ENCODE data around the gene LRRC23. TPM values are rescaled to one million over a fixed set of nuclear protein-coding genes. Genes with fewer than 3 reads are reported as not detected.

LRRC23 gene
- total RNA-seq, 1 donor from 2014 or later = 12.5 TPM

GRCh38 chr12:6914947-6915788, 10.5 kb downstream of the LRRC23 start:
- Histone ChIP-seq H3K9ac (ENCODE audit: low read depth in 1 of 3, low read length in 3 of 3) (peak overlapping the region; percentile 5 to 76 (median 64)), H3K27ac (ENCODE audit: low read depth, low read length) (peak overlapping the region; percentile 64), H3K4me1 (ENCODE audit: control insufficient read depth in 3 of 3, insufficient read depth in 3 of 3, low read length in 3 of 3) (peaks cover 9 to 14% (median 13%) of the 10 kb centered on the region in 3 donors)

DNA sequence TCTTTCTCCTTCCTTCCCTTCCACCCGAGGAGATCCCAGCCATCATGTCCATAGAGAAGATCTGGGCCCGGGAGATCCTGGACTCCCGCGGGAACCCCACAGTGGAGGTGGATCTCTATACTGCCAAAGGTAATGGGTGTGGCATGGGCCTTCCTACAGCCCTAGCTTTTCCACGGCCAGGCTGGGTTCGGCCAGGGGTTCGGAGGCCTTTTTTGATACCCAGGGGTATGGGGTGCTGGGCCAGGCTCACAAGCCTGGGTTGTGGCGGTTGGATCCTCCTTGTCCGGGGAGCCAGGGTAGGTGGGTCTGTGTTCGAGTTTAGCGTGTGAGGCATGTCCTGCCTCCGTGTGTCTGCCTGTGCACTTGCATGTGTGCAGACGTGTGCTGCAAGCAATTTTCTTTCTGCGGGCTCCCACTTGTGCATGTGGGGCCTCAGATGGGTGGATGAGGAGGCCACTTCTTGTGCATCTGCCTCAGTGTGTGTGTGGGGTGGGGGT, 11.2 kb downstream of the LRRC23 start:
- Histone ChIP-seq H3K27me3 (ENCODE audit: control insufficient read depth in 3 of 3, insufficient read depth in 3 of 3, low read length in 3 of 3) (peaks cover 12 to 27% (median 23%) of the 10 kb centered on the region in 3 donors), H3K9ac (ENCODE audit: low read depth in 1 of 3, low read length in 3 of 3) (no peak overlapping the region), H3K4me3 (ENCODE audit: low read length in 3 of 3) (no peak overlapping the region), H3K27ac (ENCODE audit: low read depth, low read length) (no peak overlapping the region), H3K4me1 (ENCODE audit: control insufficient read depth in 3 of 3, insufficient read depth in 3 of 3, low read length in 3 of 3) (peaks cover 9 to 14% (median 13%) of the 10 kb centered on the region in 3 donors), H3K9me3 (ENCODE audit: control insufficient read depth in 3 of 3, low read length in 3 of 3) (no peaks in the 10 kb centered on the region), H3K36me3 (ENCODE audit: control insufficient read depth in 3 of 3, insufficient read depth in 3 of 3, low read length in 3 of 3) (peaks cover 0 to 4% (median 2%) of the 10 kb centered on the region in 3 donors)

More at GRCh38 chr12:6914947-6915788, 10.5 kb downstream of the LRRC23 start:
- Histone ChIP-seq H3K4me3 (ENCODE audit: low read length in 3 of 3) (peak overlapping the region; percentile 70 to 73 (median 71)), H3K36me3 (ENCODE audit: control insufficient read depth in 3 of 3, insufficient read depth in 3 of 3, low read length in 3 of 3) (peaks cover 0 to 4% (median 2%) of the 10 kb centered on the region in 3 donors), H3K9me3 (ENCODE audit: control insufficient read depth in 3 of 3, low read length in 3 of 3) (no peaks in the 10 kb centered on the region), H3K27me3 (ENCODE audit: control insufficient read depth in 3 of 3, insufficient read depth in 3 of 3, low read length in 3 of 3) (peaks cover 12 to 27% (median 23%) of the 10 kb centered on the region in 3 donors)

- Histone ChIP-seq H3K4me1 (ENCODE audit: control insufficient read depth in 3 of 3, insufficient read depth in 3 of 3, low read length in 3 of 3) (peaks cover 9 to 14% (median 13%) of the 10 kb centered on the region in 3 donors), H3K27me3 (ENCODE audit: control insufficient read depth in 3 of 3, insufficient read depth in 3 of 3, low read length in 3 of 3) (peaks cover 12 to 27% (median 23%) of the 10 kb centered on the region in 3 donors), H3K9ac (ENCODE audit: low read depth in 1 of 3, low read length in 3 of 3) (no peak overlapping the region), H3K36me3 (ENCODE audit: control insufficient read depth in 3 of 3, insufficient read depth in 3 of 3, low read length in 3 of 3) (peaks cover 0 to 5% (median 2%) of the 10 kb centered on the region in 3 donors), H3K27ac (ENCODE audit: low read depth, low read length) (no peak overlapping the region), H3K4me3 (ENCODE audit: low read length in 3 of 3) (no peak overlapping the region), H3K9me3 (ENCODE audit: control insufficient read depth in 3 of 3, low read length in 3 of 3) (no peaks in the 10 kb centered on the region)
Measured at GRCh38 chr12:6916426-6917200, 12.0 kb downstream of the LRRC23 start.

GRCh38 chr12:6917491-6918231, 13.0 kb downstream of the LRRC23 start:
- Histone ChIP-seq H3K4me3 (ENCODE audit: low read length in 3 of 3) (no peak overlapping the region), H3K9me3 (ENCODE audit: control insufficient read depth in 3 of 3, low read length in 3 of 3) (no peaks in the 10 kb centered on the region), H3K36me3 (ENCODE audit: control insufficient read depth in 3 of 3, insufficient read depth in 3 of 3, low read length in 3 of 3) (peaks cover 0 to 5% (median 2%) of the 10 kb centered on the region in 3 donors), H3K9ac (ENCODE audit: low read depth in 1 of 3, low read length in 3 of 3) (no peak overlapping the region), H3K27me3 (ENCODE audit: control insufficient read depth in 3 of 3, insufficient read depth in 3 of 3, low read length in 3 of 3) (peaks cover 10 to 23% (median 19%) of the 10 kb centered on the region in 3 donors), H3K4me1 (ENCODE audit: control insufficient read depth in 3 of 3, insufficient read depth in 3 of 3, low read length in 3 of 3) (peaks cover 9 to 14% (median 13%) of the 10 kb centered on the region in 3 donors), H3K27ac (ENCODE audit: low read depth, low read length) (no peak overlapping the region)

DNA sequence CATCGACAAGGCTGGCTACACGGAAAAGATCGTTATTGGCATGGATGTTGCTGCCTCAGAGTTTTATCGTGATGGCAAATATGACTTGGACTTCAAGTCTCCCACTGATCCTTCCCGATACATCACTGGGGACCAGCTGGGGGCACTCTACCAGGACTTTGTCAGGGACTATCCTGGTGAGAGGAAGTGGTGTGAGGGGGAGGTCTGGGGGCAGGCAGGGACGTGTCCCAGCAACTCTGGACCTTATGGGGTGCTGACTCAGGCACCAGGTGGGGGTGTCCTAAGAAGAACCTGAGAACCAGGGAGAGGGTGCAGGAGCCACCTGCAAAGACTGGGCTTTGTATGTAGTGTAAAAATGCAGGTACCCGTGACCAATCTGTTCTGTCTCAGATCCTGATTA, 15.0 kb downstream of the LRRC23 start:
- H3K9ac ChIP-seq (ENCODE audit: low read depth in 1 of 3, low read length in 3 of 3) = no peak overlapping the region
- H3K27me3 ChIP-seq (ENCODE audit: control insufficient read depth in 3 of 3, insufficient read depth in 3 of 3, low read length in 3 of 3) = peaks cover 4 to 13% (median 9%) of the 10 kb centered on the region in 3 donors
- H3K4me1 ChIP-seq (ENCODE audit: control insufficient read depth in 3 of 3, insufficient read depth in 3 of 3, low read length in 3 of 3) = peaks cover 15 to 20% (median 16%) of the 10 kb centered on the region in 3 donors
- no peaks in the 10 kb centered on the region for H3K9me3 ChIP-seq (ENCODE audit: control insufficient read depth in 3 of 3, low read length in 3 of 3)
- peaks cover 0 to 5% (median 2%) of the 10 kb centered on the region in 3 donors for H3K36me3 ChIP-seq (ENCODE audit: control insufficient read depth in 3 of 3, insufficient read depth in 3 of 3, low read length in 3 of 3)
- H3K4me3 ChIP-seq (ENCODE audit: low read length in 3 of 3) = no peak overlapping the region
- H3K27ac ChIP-seq (ENCODE audit: low read depth, low read length) = no peak overlapping the region

DNA sequence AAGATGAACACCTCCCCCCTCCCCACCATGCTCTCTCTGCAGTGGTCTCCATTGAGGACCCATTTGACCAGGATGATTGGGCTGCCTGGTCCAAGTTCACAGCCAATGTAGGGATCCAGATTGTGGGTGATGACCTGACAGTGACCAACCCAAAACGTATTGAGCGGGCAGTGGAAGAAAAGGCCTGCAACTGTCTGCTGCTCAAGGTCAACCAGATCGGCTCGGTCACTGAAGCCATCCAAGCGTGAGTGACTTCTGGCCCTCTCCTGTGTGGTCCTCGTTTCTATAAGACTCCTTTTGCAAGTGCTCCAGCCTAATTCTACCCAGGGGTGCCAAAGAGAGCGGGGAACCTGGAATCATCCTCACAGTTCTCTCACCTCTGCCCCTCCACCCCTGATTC, 16.9 kb downstream of the LRRC23 start:
- Histone ChIP-seq H3K9ac (ENCODE audit: low read depth in 1 of 3, low read length in 3 of 3) (no peak overlapping the region), H3K4me3 (ENCODE audit: low read length in 3 of 3) (no peak overlapping the region), H3K4me1 (ENCODE audit: control insufficient read depth in 3 of 3, insufficient read depth in 3 of 3, low read length in 3 of 3) (peaks cover 25 to 29% (median 27%) of the 10 kb centered on the region in 3 donors), H3K27me3 (ENCODE audit: control insufficient read depth in 3 of 3, insufficient read depth in 3 of 3, low read length in 3 of 3) (no peaks in the 10 kb centered on the region), H3K9me3 (ENCODE audit: control insufficient read depth in 3 of 3, low read length in 3 of 3) (no peaks in the 10 kb centered on the region), H3K27ac (ENCODE audit: low read depth, low read length) (no peak overlapping the region), H3K36me3 (ENCODE audit: control insufficient read depth in 3 of 3, insufficient read depth in 3 of 3, low read length in 3 of 3) (peaks cover 0 to 5% (median 2%) of the 10 kb centered on the region in 3 donors)

DNA sequence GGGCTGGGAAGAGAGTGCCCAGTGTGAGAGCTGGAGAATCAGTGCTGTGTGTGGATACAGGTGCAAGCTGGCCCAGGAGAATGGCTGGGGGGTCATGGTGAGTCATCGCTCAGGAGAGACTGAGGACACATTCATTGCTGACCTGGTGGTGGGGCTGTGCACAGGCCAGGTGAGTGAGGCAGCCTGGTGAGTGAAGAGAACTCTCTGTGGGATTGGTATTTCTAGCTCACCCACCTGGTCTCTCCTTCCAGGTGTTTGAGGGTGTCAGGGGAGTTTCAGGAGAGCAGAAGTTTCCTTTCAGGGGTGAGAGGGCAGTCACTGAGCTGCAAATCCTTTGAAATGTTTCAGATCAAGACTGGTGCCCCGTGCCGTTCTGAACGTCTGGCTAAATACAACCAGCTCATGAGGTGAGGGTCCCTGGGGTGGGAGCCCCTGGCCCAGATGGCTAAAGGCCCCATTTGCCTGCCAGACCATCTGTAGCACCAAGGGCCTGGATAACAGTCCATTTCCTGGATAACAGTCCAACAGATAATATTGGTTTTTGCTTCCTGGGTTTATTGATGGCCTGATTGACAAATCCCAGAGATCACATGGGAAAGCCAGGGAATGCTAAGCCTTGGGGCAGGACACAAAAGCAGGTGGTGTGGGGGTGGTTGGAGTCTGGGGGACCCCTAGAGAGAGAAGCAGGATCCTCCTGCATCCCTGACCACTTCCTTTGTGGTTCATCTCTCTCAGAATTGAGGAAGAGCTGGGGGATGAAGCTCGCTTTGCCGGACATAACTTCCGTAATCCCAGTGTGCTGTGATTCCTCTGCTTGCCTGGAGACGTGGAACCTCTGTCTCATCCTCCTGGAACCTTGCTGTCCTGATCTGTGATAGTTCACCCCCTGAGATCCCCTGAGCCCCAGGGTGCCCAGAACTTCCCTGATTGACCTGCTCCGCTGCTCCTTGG, 17.6 kb downstream of the LRRC23 start:
- H3K9ac ChIP-seq (ENCODE audit: low read depth in 1 of 3, low read length in 3 of 3) = no peak overlapping the region
- H3K36me3 ChIP-seq (ENCODE audit: control insufficient read depth in 3 of 3, insufficient read depth in 3 of 3, low read length in 3 of 3) = peaks cover 0 to 5% (median 2%) of the 10 kb centered on the region in 3 donors

GRCh38 chr12:6923003-6923732, 18.5 kb downstream of the LRRC23 start:
- no peak overlapping the region for H3K4me3 ChIP-seq (ENCODE audit: low read length in 3 of 3)
- H3K4me1 ChIP-seq (ENCODE audit: control insufficient read depth in 3 of 3, insufficient read depth in 3 of 3, low read length in 3 of 3) = peaks cover 29 to 35% (median 33%) of the 10 kb centered on the region in 3 donors
- no peaks in the 10 kb centered on the region for H3K9me3 ChIP-seq (ENCODE audit: control insufficient read depth in 3 of 3, low read length in 3 of 3)
- H3K9ac ChIP-seq (ENCODE audit: low read depth in 1 of 3, low read length in 3 of 3) = no peak overlapping the region
- H3K27me3 ChIP-seq (ENCODE audit: control insufficient read depth in 3 of 3, insufficient read depth in 3 of 3, low read length in 3 of 3) = no peaks in the 10 kb centered on the region
- H3K27ac ChIP-seq (ENCODE audit: low read depth, low read length) = no peak overlapping the region
- H3K36me3 ChIP-seq (ENCODE audit: control insufficient read depth in 3 of 3, insufficient read depth in 3 of 3, low read length in 3 of 3) = peaks cover 0 to 5% (median 0%) of the 10 kb centered on the region in 3 donors

More for the DNA sequence above, 17.6 kb downstream of the LRRC23 start:
- no peaks in the 10 kb centered on the region for H3K9me3 ChIP-seq (ENCODE audit: control insufficient read depth in 3 of 3, low read length in 3 of 3)
- H3K27ac ChIP-seq (ENCODE audit: low read depth, low read length) = no peak overlapping the region
- peaks cover 29 to 34% (median 32%) of the 10 kb centered on the region in 3 donors for H3K4me1 ChIP-seq (ENCODE audit: control insufficient read depth in 3 of 3, insufficient read depth in 3 of 3, low read length in 3 of 3)
- no peak overlapping the region for H3K4me3 ChIP-seq (ENCODE audit: low read length in 3 of 3)
- no peaks in the 10 kb centered on the region for H3K27me3 ChIP-seq (ENCODE audit: control insufficient read depth in 3 of 3, insufficient read depth in 3 of 3, low read length in 3 of 3)
